Calu3 (cell line): ENCODE results near the gene FILIP1. TPM values are rescaled to one million over a fixed set of nuclear protein-coding genes. Genes with fewer than 3 reads are reported as not detected.

Experiments
- BruUV-seq: library from RNA; stranded (reverse); fragments of 400-500 nt; replicated peaks from 2 replicates; lab custom pipeline; 2021; lab: Mats Ljungman, UMichigan
- CTCF ChIA-PET: fragments of 300-600 bp; sonication (Branson Sonifier 250); formaldehyde crosslinking; loops from one replicate; lab custom pipeline; 2022; ENCODE audit warnings: antibody characterized with exemption; lab: Charles Lee
- DNase-seq: peaks from one replicate; pipeline ENCODE4 v3.0.0; 2022
- H3K27ac Mint-ChIP-seq: one replicate; pipeline ENCODE4 v1.8.0; 2022; ENCODE audit warnings: mixed read lengths; ENCODE audit not compliant: unreplicated experiment
- H3K27me3 Mint-ChIP-seq: one replicate; pipeline ENCODE4 v1.8.0; 2022; ENCODE audit warnings: mixed read lengths; ENCODE audit not compliant: unreplicated experiment
- H3K36me3 Mint-ChIP-seq: one replicate; pipeline ENCODE4 v1.8.0; 2022; ENCODE audit warnings: mild to moderate bottlenecking, moderate library complexity, mixed read lengths; ENCODE audit not compliant: insufficient read depth, unreplicated experiment
- H3K4me1 Mint-ChIP-seq: one replicate; pipeline ENCODE4 v1.8.0; 2022; ENCODE audit warnings: mild to moderate bottlenecking, low read depth, mixed read lengths; ENCODE audit not compliant: unreplicated experiment
- H3K4me3 Mint-ChIP-seq: one replicate; pipeline ENCODE4 v1.8.0; 2022; ENCODE audit warnings: mild to moderate bottlenecking, low read depth, moderate library complexity, mixed read lengths; ENCODE audit not compliant: unreplicated experiment
- H3K9me3 Mint-ChIP-seq: one replicate; pipeline ENCODE4 v1.8.0; 2022; ENCODE audit warnings: low read depth, mixed read lengths; ENCODE audit not compliant: unreplicated experiment
- intact Hi-C: fragments of 100-400 bp; cut with micrococcal nuclease; formaldehyde crosslinking; loops from one replicate; pipeline ENCODE4 v1.10.0; 2022; ENCODE audit not compliant: unreplicated experiment
- total RNA-seq: library from RNA; stranded (reverse); gene quantifications from 2 replicates; pipeline ENCODE4 v1.2.3, GENCODE V29; 2022
- TF ChIP-seq, protein P1 (sequence below): fragments of 200-600 bp; IDR thresholded peaks from one replicate; pipeline ENCODE4 v1.8.0; 2022; ENCODE audit warnings: antibody characterized with exemption; ENCODE audit not compliant: unreplicated experiment

The FILIP1 gene
- total RNA-seq, 1 experiment from 2014 or later: not detected

DNA sequence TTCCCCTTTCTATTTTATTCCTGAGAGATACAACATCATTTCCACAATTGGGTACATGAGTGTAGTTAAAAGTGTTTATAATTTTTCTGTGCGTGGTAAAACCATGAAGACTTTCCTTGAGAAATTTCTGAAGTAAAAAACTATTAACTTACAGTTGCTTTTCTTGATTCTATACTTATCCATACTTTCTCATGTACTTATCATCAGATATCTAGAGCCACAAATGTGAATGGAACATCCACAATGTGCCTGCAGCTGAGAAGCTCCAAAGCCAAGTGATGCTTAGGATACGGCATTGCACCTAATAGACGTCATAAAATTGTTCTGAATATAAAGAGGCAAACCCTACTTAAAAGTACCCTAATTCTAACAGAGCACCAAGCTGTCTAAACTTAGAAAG is 2.9 kb downstream of the FILIP1 start:
- BruUV-seq: no TSS peak
- CTCF ChIA-PET: no interaction called here
- Mint-ChIP-seq H3K27me3 (peaks cover 41% of the 10 kb centered on the region), H3K36me3 (no peaks in the 10 kb centered on the region), H3K4me1 (no peaks in the 10 kb centered on the region), H3K4me3 (no peak overlapping the region), H3K9me3 (no peaks in the 10 kb centered on the region), H3K27ac (no peak overlapping the region)
- DNase-seq: no peak
- intact Hi-C loops: no loop called here
- TF ChIP-seq, protein P1, sequence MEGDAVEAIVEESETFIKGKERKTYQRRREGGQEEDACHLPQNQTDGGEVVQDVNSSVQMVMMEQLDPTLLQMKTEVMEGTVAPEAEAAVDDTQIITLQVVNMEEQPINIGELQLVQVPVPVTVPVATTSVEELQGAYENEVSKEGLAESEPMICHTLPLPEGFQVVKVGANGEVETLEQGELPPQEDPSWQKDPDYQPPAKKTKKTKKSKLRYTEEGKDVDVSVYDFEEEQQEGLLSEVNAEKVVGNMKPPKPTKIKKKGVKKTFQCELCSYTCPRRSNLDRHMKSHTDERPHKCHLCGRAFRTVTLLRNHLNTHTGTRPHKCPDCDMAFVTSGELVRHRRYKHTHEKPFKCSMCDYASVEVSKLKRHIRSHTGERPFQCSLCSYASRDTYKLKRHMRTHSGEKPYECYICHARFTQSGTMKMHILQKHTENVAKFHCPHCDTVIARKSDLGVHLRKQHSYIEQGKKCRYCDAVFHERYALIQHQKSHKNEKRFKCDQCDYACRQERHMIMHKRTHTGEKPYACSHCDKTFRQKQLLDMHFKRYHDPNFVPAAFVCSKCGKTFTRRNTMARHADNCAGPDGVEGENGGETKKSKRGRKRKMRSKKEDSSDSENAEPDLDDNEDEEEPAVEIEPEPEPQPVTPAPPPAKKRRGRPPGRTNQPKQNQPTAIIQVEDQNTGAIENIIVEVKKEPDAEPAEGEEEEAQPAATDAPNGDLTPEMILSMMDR: no peak

DNA sequence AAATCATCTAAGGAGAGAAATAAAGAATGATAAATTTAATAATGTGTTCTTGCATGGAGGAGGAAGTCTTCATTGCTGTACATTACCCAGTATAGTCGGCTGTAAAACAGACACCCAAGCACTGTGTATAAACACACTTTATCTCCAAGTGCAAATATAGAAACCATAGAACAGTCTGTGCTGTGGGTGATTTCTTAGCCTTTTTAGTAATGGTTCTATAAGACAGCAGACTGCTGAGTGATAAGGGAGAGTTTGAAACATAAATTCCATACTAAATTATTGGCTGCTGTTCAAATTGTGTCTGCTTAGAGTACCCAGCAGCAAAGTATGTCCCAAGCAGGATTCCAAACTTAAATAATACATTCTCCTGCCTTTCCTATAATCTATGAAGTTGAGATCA is 4.6 kb downstream of the FILIP1 start:
- no peak for DNase-seq
- no peaks in the 10 kb centered on the region for H3K9me3 Mint-ChIP-seq
- H3K27me3 Mint-ChIP-seq: peaks cover 26% of the 10 kb centered on the region
- H3K4me1 Mint-ChIP-seq: no peaks in the 10 kb centered on the region
- intact Hi-C loops: no loop called here
- H3K27ac Mint-ChIP-seq: no peak overlapping the region
- CTCF ChIA-PET: interaction anchor here (0.6 kb wide), 1 partner anchor 1727 kb away, joined by 3 read pairs; no protein-coding TSS in a partner anchor
- H3K4me3 Mint-ChIP-seq: no peak overlapping the region
- TF ChIP-seq, protein P1: no peak
- no peaks in the 10 kb centered on the region for H3K36me3 Mint-ChIP-seq
- BruUV-seq: no TSS peak

DNA sequence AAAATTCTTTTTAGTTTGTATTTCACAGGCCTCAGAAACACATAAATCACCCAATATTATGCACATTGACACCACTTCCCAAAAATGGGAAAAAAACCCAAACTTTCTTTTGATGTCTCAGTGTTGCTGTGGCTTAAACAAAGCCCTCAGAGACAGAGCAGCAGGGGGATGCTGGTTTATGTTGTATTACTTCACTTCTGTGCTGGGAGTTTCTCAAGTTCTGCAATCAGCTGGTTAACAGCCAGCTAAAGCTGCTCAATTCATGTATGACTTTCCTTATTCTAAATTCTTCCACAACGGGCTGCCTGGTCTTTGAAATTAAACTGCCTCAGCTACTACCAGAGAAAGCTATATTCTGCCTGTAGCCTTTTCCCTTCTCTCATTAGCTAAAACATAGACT is 5.6 kb downstream of the FILIP1 start:
- intact Hi-C loops: no loop called here
- Mint-ChIP-seq H3K9me3 (no peaks in the 10 kb centered on the region), H3K4me3 (no peak overlapping the region), H3K36me3 (no peaks in the 10 kb centered on the region), H3K4me1 (no peaks in the 10 kb centered on the region), H3K27me3 (peaks cover 16% of the 10 kb centered on the region), H3K27ac (no peak overlapping the region)
- no TSS peak for BruUV-seq
- TF ChIP-seq, protein P1: no peak
- CTCF ChIA-PET: no interaction called here
- no peak for DNase-seq

DNA sequence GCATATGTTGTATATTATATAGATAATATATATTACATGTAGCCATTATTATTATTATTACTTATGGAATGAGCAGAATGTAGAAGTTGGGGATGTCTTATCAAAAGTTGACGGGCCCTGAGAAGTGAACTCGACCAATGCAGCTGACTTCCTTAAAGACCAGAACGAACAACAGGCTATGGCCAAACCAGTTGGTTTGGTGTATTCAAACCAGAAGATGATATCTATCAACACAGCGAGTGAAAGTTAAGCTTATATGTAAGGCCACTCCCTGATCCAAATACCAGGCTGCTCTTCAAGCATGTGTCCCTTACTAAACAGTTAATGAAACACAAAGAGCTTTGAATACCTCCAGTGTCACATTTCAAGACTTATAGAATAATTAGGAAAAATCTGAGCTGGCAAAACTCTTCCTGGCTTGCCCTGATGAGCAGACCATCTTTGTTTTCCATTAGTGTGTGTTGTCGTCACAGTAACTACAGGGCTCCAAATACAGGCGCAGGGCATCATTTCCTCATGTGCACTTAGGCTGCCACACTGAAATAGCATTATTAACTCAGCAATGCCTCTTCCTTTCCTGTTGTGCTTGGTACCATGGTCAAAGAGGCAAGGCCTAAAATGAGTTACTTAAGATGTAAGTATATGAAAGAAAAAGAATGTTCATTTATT is 6.6 kb downstream of the FILIP1 start:
- intact Hi-C loops: no loop called here
- no peak overlapping the region for H3K27ac Mint-ChIP-seq
- CTCF ChIA-PET: interaction anchor here (0.6 kb wide), 1 partner anchor 22 kb away, joined by 3 read pairs; no protein-coding TSS in a partner anchor
- no TSS peak for BruUV-seq
- no peak for DNase-seq
- peaks cover 14% of the 10 kb centered on the region for H3K27me3 Mint-ChIP-seq
- no peaks in the 10 kb centered on the region for H3K4me1 Mint-ChIP-seq
- no peaks in the 10 kb centered on the region for H3K9me3 Mint-ChIP-seq
- TF ChIP-seq, protein P1: no peak
- no peak overlapping the region for H3K4me3 Mint-ChIP-seq
- H3K36me3 Mint-ChIP-seq: no peaks in the 10 kb centered on the region
